MCF 10A (cell line): ENCODE data around the gene CTNNA2. TPM values are rescaled to one million over a fixed set of nuclear protein-coding genes. Genes with fewer than 3 reads are reported as not detected.

Experiments
- BruUV-seq: library from RNA; stranded (reverse); fragments of 400-500 nt; replicated peaks from 2 replicates; lab custom pipeline; 2021; lab: Mats Ljungman, UMichigan
- CTCF ChIA-PET: fragments of 300-600 bp; sonication (Branson Sonifier 250); formaldehyde crosslinking; extraction: SDS; loops from one replicate; lab custom pipeline; 2021; ENCODE audit warnings: antibody characterized with exemption, inconsistent platforms; lab: Yijun Ruan, JAX
- POLR2A ChIA-PET: fragments of 300-600, 350-650 bp; sonication (Branson Sonifier 250); formaldehyde crosslinking; extraction: SDS; loops from one replicate; lab custom pipeline; 2020; ENCODE audit warnings: antibody characterized with exemption, inconsistent platforms; lab: Yijun Ruan, JAX
- DNase-seq: peaks from one replicate; pipeline ENCODE4 v3.0.0-alpha.2; 2018; ENCODE audit not compliant: unreplicated experiment
- H3K27ac Mint-ChIP-seq: one replicate; pipeline ENCODE4 v1.8.0; 2022; ENCODE audit warnings: mild to moderate bottlenecking, low read depth, mixed read lengths; ENCODE audit not compliant: unreplicated experiment
- H3K27me3 Mint-ChIP-seq: one replicate; pipeline ENCODE4 v1.8.0; 2022; ENCODE audit warnings: mixed read lengths; ENCODE audit not compliant: insufficient read depth, unreplicated experiment
- H3K36me3 Mint-ChIP-seq: one replicate; pipeline ENCODE4 v1.8.0; 2022; ENCODE audit warnings: mild to moderate bottlenecking, moderate library complexity, mixed read lengths; ENCODE audit not compliant: insufficient read depth, unreplicated experiment
- H3K4me1 Mint-ChIP-seq: one replicate; pipeline ENCODE4 v1.8.0; 2022; ENCODE audit warnings: mixed read lengths; ENCODE audit not compliant: insufficient read depth, unreplicated experiment
- H3K4me3 Mint-ChIP-seq: one replicate; pipeline ENCODE4 v1.8.0; 2022; ENCODE audit warnings: mild to moderate bottlenecking, moderate library complexity, mixed read lengths; ENCODE audit not compliant: unreplicated experiment
- H3K9me3 Mint-ChIP-seq: one replicate; pipeline ENCODE4 v1.8.0; 2022; ENCODE audit warnings: mixed read lengths; ENCODE audit not compliant: unreplicated experiment
- intact Hi-C: fragments of 100-400 bp; cut with micrococcal nuclease; formaldehyde crosslinking; loops from 2 replicates; pipeline ENCODE4 v1.14.1; 2022
- total RNA-seq: library from RNA; stranded (reverse); gene quantifications from 2 replicates; pipeline ENCODE4 v1.2.3, GENCODE V29; 2022
- TF ChIP-seq, protein P1 (sequence below): fragments of 200-600 bp; IDR thresholded peaks from one replicate; pipeline ENCODE4 v1.8.0; 2022; ENCODE audit warnings: antibody characterized with exemption, mild to moderate bottlenecking; ENCODE audit not compliant: unreplicated experiment

CTNNA2 gene
- total RNA-seq, 1 experiment from 2014 or later = not detected

DNA sequence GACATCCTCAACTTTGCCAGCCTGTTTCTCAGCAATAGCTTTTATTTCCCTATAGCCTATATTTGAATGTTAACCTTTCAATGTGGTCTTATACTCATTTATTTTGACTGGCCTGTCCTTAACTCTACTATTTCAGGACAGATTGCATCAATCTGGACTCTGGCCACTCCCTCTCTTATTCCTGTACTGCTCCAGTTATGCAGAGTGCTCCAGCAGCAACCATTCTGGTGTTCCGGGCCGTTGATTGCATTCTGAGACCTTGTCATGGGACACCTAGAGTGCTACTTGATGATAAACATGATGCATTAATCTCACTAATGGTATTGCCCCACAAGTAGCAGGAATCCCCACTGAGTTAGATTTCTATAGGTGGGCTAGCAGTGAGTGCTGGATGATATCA lies 428.3 kb downstream of the CTNNA2 start:
- peaks cover 4% of the 10 kb centered on the region for H3K4me1 Mint-ChIP-seq
- no peak overlapping the region for H3K27ac Mint-ChIP-seq
- no peak overlapping the region for H3K4me3 Mint-ChIP-seq
- no peaks in the 10 kb centered on the region for H3K36me3 Mint-ChIP-seq
- ChIA-PET CTCF (no interaction called here), POLR2A (no interaction called here)
- H3K27me3 Mint-ChIP-seq = no peaks in the 10 kb centered on the region
- intact Hi-C loops = no loop called here
- TF ChIP-seq, protein P1, sequence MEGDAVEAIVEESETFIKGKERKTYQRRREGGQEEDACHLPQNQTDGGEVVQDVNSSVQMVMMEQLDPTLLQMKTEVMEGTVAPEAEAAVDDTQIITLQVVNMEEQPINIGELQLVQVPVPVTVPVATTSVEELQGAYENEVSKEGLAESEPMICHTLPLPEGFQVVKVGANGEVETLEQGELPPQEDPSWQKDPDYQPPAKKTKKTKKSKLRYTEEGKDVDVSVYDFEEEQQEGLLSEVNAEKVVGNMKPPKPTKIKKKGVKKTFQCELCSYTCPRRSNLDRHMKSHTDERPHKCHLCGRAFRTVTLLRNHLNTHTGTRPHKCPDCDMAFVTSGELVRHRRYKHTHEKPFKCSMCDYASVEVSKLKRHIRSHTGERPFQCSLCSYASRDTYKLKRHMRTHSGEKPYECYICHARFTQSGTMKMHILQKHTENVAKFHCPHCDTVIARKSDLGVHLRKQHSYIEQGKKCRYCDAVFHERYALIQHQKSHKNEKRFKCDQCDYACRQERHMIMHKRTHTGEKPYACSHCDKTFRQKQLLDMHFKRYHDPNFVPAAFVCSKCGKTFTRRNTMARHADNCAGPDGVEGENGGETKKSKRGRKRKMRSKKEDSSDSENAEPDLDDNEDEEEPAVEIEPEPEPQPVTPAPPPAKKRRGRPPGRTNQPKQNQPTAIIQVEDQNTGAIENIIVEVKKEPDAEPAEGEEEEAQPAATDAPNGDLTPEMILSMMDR = no peak
- no peaks in the 10 kb centered on the region for H3K9me3 Mint-ChIP-seq
- no TSS peak for BruUV-seq
- no peak for DNase-seq

DNA sequence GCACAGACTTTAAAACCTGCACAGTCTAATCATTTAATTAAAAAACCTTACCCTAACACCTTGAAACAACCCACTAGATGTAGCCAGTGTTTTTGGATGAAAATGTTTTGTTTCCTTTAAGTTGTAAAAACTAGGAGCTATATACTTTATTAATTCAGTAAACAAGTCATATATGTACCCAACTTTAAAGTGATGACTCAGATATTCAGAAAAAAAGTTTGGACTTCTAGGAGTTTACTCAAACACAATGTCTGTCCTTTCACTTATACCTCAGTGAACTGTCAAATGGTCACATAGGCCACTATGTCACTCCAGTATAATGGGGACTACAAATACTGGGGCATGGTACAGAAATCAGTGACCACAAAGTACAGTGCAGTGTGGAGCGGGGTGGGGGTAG lies 431.4 kb downstream of the CTNNA2 start:
- intact Hi-C loops = no loop called here
- no peaks in the 10 kb centered on the region for H3K9me3 Mint-ChIP-seq

DNA sequence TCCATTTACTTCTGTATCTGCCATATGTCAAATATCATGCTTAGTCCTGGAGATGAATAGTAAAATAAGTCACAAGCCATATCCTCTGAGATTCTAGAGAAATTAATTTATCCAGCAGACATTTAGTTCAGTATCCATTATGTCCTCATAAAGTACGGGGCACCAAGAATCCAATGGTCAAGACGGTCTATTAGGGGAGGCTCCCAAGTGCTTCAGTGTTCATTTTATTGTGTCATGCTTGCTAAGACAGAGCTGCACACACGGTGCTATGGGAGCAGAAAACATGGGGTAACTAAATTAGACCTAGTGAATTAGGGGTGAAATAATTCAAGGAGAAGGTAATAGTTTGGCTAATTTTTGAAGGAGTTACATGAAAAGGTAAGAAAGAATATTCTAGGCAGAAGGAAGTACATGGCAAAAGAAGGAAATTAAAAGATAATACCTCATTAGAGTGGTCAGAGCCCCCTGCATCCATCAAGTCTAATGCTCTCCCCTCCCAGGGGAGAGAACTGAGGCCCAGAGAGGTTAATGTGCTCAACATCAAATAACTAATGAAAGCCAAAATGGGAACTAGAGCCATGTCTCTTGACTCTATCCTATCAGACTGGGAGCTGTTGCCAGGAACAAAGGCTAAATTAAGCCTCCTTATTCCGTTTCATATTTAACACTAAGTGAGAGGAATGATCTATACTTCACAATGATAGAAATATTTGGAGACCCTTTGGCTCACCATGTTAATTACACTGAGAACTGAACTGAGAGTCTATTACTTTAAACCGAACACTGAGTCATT lies 433.0 kb downstream of the CTNNA2 start:
- H3K27ac Mint-ChIP-seq = no peak overlapping the region
- H3K9me3 Mint-ChIP-seq = no peaks in the 10 kb centered on the region
- no peaks in the 10 kb centered on the region for H3K27me3 Mint-ChIP-seq
- BruUV-seq = no TSS peak
- no peak overlapping the region for H3K4me3 Mint-ChIP-seq
- intact Hi-C loops = no loop called here
- TF ChIP-seq, protein P1 = no peak
- CTCF ChIA-PET = no interaction called here
- POLR2A ChIA-PET = no interaction called here
- DNase-seq = no peak
- no peaks in the 10 kb centered on the region for H3K36me3 Mint-ChIP-seq
- H3K4me1 Mint-ChIP-seq = no peaks in the 10 kb centered on the region

More for the DNA sequence above, 431.4 kb downstream of the CTNNA2 start:
- Mint-ChIP-seq H3K27ac (no peak overlapping the region), H3K4me3 (no peak overlapping the region), H3K27me3 (no peaks in the 10 kb centered on the region), H3K4me1 (no peaks in the 10 kb centered on the region), H3K36me3 (no peaks in the 10 kb centered on the region)
- TF ChIP-seq, protein P1 = no peak
- BruUV-seq = no TSS peak
- DNase-seq = no peak
- POLR2A ChIA-PET = no interaction called here
- CTCF ChIA-PET = no interaction called here

DNA sequence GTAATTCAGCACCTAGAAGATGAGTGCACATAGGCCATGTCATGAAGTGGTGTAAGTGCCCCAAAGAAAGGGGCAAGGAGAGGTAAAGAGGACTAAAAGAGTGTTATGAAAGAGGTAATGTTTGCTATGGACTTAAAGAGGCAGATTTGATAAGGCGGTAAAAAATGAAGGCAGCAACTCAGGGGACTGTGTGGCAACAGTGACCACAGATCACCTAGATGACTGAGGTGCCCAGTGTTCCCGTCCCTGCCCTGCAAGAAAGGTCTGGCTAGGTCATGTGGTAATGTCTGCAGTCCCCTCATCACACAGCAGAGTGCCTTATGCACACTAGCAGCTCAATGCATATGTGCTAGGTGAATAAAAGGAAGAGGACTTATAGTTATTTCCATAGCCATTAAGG lies 434.9 kb downstream of the CTNNA2 start:
- H3K36me3 Mint-ChIP-seq = no peaks in the 10 kb centered on the region
- H3K4me1 Mint-ChIP-seq = no peaks in the 10 kb centered on the region
- BruUV-seq = no TSS peak
- intact Hi-C loops = no loop called here
- H3K27me3 Mint-ChIP-seq = no peaks in the 10 kb centered on the region
- ChIA-PET POLR2A (no interaction called here), CTCF (no interaction called here)
- no peaks in the 10 kb centered on the region for H3K9me3 Mint-ChIP-seq
- no peak for DNase-seq
- TF ChIP-seq, protein P1 = no peak
- no peak overlapping the region for H3K27ac Mint-ChIP-seq
- no peak overlapping the region for H3K4me3 Mint-ChIP-seq
